ENCODE data around the gene GDI2.

Gene GDI2

DNA sequence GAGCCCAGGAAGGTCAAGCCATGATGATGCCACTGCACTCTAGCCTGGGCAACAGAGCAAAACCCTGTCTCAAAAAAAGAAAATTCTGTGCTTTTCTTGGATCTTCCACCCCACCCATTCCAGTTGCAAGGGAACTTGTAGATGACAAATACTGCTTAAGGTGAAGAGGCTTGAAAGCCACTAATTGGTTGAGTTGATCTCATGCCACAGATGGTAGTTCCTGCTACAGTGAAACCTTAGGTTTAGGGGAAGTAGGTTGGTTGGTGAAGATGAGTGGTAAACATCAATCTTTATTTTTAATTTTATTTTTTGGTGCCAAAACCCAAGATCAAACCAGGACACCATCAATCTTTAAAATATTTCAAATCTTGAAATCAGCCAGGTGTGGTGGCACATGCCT lies 2.9 kb upstream of the GDI2 start:
- TF ChIP-seq SIN3A (IDR thresholded peaks at IDR 0.05; ENCODE audit: borderline replicate concordance, insufficient read depth, low read length) (no peak), FOXP2 (optimal IDR thresholded peaks at IDR 0.05; ENCODE audit: borderline replicate concordance, extremely low read depth, extremely low read length, insufficient read depth) (no peak), TAF1 (IDR thresholded peaks at IDR 0.05; ENCODE audit: borderline replicate concordance, insufficient read depth, low read length) (no peak)

DNA sequence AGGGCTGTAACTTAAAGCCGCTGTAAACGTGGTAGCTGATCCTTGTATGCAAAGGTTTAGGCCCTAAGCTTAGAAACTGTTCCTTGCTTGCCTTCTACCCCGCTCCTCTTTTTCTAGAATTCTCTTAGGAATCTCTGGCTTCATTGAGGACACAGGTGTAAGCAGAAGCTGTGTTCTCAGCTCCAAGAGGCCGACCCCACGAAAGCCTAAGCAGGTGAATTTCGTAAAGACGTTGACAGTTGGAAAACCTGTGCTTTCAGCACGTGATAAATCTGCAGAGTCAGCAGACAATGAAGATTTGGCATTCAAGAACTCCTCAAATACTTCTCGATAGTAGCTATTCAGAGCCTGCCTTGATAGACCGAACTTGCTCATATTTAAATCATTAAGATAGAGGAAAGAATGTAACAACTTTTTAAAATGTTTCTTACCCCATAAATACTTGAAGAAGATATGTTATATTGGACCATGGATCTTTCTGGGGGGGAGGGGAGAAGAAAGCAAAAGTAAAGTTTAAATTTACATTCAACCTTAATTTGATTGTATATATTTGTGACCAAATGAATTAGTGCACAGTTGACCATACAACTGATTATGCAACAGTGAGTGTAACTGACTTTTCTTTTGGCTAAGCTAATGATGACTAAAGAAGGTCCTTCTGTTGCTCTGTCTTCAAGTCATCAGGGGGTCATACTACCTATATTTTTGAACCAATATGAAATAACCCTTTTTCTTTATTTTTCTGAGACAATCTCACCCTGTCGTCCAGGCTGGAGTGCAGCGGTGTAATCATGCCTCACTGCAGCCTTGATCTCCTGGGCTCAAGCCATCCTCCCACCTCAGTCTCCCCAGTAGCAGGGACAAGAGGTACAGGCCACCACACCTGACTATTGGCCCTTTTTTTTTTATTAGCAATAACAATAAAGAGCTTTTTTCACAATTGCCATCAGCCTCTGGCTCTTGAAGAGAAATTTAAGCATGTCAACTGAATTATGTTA lies 1.2 kb upstream of the GDI2 start:
- TF ChIP-seq TAF1 (IDR thresholded peaks at IDR 0.05; ENCODE audit: borderline replicate concordance, insufficient read depth, low read length) (no peak), POLR2AphosphoS5 (IDR thresholded peaks at IDR 0.05; ENCODE audit: low read depth, low read length) (no peak), SIN3A (IDR thresholded peaks at IDR 0.05; ENCODE audit: borderline replicate concordance, insufficient read depth, low read length) (no peak), FOXP2 (optimal IDR thresholded peaks at IDR 0.05; ENCODE audit: borderline replicate concordance, extremely low read depth, extremely low read length, insufficient read depth) (no peak)
- TF ChIP-seq, protein P1, sequence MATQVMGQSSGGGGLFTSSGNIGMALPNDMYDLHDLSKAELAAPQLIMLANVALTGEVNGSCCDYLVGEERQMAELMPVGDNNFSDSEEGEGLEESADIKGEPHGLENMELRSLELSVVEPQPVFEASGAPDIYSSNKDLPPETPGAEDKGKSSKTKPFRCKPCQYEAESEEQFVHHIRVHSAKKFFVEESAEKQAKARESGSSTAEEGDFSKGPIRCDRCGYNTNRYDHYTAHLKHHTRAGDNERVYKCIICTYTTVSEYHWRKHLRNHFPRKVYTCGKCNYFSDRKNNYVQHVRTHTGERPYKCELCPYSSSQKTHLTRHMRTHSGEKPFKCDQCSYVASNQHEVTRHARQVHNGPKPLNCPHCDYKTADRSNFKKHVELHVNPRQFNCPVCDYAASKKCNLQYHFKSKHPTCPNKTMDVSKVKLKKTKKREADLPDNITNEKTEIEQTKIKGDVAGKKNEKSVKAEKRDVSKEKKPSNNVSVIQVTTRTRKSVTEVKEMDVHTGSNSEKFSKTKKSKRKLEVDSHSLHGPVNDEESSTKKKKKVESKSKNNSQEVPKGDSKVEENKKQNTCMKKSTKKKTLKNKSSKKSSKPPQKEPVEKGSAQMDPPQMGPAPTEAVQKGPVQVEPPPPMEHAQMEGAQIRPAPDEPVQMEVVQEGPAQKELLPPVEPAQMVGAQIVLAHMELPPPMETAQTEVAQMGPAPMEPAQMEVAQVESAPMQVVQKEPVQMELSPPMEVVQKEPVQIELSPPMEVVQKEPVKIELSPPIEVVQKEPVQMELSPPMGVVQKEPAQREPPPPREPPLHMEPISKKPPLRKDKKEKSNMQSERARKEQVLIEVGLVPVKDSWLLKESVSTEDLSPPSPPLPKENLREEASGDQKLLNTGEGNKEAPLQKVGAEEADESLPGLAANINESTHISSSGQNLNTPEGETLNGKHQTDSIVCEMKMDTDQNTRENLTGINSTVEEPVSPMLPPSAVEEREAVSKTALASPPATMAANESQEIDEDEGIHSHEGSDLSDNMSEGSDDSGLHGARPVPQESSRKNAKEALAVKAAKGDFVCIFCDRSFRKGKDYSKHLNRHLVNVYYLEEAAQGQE (IDR thresholded peaks at IDR 0.05; ENCODE audit: insufficient read depth in 1 of 2, low read depth in 2 of 2, low read length in 2 of 2): no peak

DNA sequence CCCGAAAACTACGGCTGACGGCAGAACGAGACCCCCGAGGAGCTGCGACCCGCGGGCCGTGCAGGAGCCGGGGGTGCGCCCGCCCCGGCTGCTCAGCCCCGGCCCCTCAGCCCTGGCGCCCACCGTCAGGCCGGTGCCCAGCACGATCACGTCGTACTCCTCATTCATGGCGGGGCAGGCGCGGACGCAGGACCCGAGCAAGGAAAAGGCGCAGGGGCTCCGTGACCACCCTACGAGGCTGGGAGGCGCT lies 218 bp downstream of the GDI2 start:
- TF ChIP-seq FOXP2 (optimal IDR thresholded peaks at IDR 0.05; ENCODE audit: borderline replicate concordance, extremely low read depth, extremely low read length, insufficient read depth) (peak; percentile 15), TAF1 (IDR thresholded peaks at IDR 0.05; ENCODE audit: borderline replicate concordance, insufficient read depth, low read length) (no peak)

DNA sequence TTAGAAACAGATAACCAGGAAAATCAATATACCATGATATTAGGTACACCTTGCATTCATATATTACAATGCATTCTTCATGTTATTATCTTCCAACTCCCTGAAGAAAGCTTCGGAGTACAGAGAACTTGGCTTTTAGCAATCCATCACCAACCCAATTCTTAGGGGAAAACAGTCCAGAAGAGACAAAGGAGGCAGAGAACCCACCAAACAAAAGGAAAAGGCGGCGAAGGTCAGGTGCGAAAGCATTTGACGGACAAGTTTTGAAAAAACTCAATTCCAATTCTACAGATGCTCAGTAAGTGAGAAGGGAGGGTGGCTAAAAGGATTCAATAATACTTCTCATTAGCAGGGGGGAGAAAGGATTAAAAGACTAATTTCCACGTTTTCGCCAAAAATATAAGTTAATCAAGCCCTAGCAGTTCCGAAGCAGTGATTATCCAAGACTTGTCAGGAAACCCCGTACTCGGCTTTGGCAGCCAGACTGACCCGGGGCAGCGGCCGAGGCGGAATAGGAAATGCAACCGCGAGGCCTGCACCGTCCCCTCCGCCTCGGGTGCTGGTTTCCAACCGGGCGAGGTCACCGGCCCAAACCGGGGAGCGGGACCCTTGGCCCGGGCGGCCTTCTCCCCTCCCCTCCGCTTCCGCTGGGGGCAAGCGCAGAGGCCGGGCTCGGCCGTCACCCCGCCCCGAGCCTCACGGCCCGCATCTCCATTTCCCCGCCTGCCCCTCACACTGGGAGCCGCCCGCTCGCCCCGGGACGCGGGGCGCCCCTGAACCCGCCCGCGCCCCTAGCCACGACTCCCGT lies 747 bp downstream of the GDI2 start:
- TF ChIP-seq SIN3A (IDR thresholded peaks at IDR 0.05; ENCODE audit: borderline replicate concordance, insufficient read depth, low read length): 0 out of 2 replicates have a peak, but pooled peaks have one; percentile 11
- TF ChIP-seq FOXP2 (optimal IDR thresholded peaks at IDR 0.05; ENCODE audit: borderline replicate concordance, extremely low read depth, extremely low read length, insufficient read depth): no peak
- TF ChIP-seq TAF1 (IDR thresholded peaks at IDR 0.05; ENCODE audit: borderline replicate concordance, insufficient read depth, low read length): no peak
- no peak for TF ChIP-seq POLR2AphosphoS5 (IDR thresholded peaks at IDR 0.05; ENCODE audit: low read depth, low read length)

DNA sequence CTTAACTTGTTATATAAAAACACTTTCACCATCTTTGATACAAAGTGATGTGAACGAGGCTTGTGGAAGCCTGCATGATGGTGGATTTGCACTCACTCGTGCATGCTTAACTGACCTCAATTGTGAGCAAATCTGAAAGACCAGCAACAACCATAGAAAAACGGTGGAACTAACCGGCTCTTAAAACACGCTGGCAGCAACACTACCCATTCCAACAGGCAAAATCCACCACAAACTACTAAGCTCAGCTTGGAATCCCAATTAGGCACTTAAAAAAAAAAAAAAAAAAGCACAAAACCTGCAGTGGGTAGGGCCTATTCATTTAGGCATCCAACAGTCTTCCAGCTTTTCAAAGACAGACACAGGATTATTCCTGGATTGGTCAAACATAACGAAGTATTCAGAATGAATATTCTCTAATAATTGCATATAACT lies 1.8 kb downstream of the GDI2 start:
- TF ChIP-seq SIN3A (IDR thresholded peaks at IDR 0.05; ENCODE audit: borderline replicate concordance, insufficient read depth, low read length) (no peak), POLR2AphosphoS5 (IDR thresholded peaks at IDR 0.05; ENCODE audit: low read depth, low read length) (no peak), TAF1 (IDR thresholded peaks at IDR 0.05; ENCODE audit: borderline replicate concordance, insufficient read depth, low read length) (no peak), FOXP2 (optimal IDR thresholded peaks at IDR 0.05; ENCODE audit: borderline replicate concordance, extremely low read depth, extremely low read length, insufficient read depth) (no peak)
- TF ChIP-seq, protein P1 (IDR thresholded peaks at IDR 0.05; ENCODE audit: insufficient read depth in 1 of 2, low read depth in 2 of 2, low read length in 2 of 2): no peak

DNA sequence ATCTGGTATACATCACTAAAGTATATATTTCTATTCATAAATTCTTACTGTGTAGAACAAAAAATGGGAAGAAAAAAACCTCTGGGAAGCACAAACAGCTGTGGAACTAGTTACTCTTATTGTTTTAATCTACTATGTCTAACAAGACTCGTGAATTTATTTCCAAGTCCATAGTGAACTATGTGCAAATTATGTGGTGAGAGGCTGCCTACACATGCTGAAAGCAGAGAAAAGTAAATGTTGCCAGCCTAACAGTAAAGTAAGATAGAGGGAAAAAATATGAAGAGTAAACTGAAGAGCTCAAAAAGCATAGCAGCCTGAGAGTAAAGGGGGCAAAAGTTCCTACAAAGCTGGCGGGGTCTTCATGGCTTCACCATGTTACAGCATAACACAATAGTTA lies 3.0 kb downstream of the GDI2 start:
- no peak for TF ChIP-seq SIN3A (IDR thresholded peaks at IDR 0.05; ENCODE audit: borderline replicate concordance, insufficient read depth, low read length)
- TF ChIP-seq, protein P1 (IDR thresholded peaks at IDR 0.05; ENCODE audit: insufficient read depth in 1 of 2, low read depth in 2 of 2, low read length in 2 of 2): no peak
- no peak for TF ChIP-seq TAF1 (IDR thresholded peaks at IDR 0.05; ENCODE audit: borderline replicate concordance, insufficient read depth, low read length)
- TF ChIP-seq FOXP2 (optimal IDR thresholded peaks at IDR 0.05; ENCODE audit: borderline replicate concordance, extremely low read depth, extremely low read length, insufficient read depth): no peak
- TF ChIP-seq POLR2AphosphoS5 (IDR thresholded peaks at IDR 0.05; ENCODE audit: low read depth, low read length): no peak
